ENCODE results near the gene THSD4.

DNA sequence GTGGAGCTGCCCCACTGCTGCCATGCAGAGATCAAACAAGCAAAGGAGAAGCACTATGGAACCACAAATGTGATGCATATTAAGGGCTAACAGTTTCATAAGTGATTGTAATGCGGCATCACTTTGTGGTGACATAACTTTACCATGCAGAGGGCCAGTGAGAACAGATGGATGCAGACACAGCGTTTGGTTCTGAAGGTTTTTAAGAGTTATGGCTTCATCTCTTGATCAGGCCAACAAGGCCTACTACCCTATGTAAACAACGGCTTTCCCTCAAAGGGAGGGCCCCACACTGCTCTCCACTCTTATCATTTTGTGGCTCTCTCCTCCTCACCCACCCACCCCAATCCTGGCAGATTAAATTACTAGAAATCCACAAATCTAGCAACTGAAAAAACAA is 708.5 kb downstream of the THSD4 start:
- TF ChIP-seq, protein P1, sequence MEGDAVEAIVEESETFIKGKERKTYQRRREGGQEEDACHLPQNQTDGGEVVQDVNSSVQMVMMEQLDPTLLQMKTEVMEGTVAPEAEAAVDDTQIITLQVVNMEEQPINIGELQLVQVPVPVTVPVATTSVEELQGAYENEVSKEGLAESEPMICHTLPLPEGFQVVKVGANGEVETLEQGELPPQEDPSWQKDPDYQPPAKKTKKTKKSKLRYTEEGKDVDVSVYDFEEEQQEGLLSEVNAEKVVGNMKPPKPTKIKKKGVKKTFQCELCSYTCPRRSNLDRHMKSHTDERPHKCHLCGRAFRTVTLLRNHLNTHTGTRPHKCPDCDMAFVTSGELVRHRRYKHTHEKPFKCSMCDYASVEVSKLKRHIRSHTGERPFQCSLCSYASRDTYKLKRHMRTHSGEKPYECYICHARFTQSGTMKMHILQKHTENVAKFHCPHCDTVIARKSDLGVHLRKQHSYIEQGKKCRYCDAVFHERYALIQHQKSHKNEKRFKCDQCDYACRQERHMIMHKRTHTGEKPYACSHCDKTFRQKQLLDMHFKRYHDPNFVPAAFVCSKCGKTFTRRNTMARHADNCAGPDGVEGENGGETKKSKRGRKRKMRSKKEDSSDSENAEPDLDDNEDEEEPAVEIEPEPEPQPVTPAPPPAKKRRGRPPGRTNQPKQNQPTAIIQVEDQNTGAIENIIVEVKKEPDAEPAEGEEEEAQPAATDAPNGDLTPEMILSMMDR (IDR thresholded peaks at IDR 0.05) = no peak
- TF ChIP-seq POLR2A (IDR thresholded peaks at IDR 0.05) = no peak
